Measurements from ENCODE around the gene TGFB2.

The TGFB2 gene

GRCh38 chr1:218365226-218365999 lies 20.3 kb downstream of the TGFB2 start:
- POLR2A ChIA-PET: no interaction called here
- 95% methylated on average over 12 of the region's 15 CpGs for WGBS (ENCODE audit: insufficient coverage)
- no peak for DNase-seq
- Histone ChIP-seq H3K27me3 (replicated peaks in 2 of 5; ENCODE audit: control insufficient read depth in 4 of 5, insufficient read depth in 5 of 5, low read length in 4 of 5) (no peaks in the 10 kb centered on the region), H3K9me3 (ENCODE audit: control extremely low read depth in 1 of 5, control insufficient read depth in 4 of 5, insufficient read depth in 2 of 5, low read depth in 1 of 5, low read length in 4 of 5) (no peaks in the 10 kb centered on the region), H3K4me1 (ENCODE audit: control extremely low read depth in 1 of 4, control insufficient read depth in 4 of 4, insufficient read depth in 4 of 4, low read length in 3 of 4) (no peaks in the 10 kb centered on the region), H3K27ac (ENCODE audit: insufficient read depth in 1 of 2, low read depth in 1 of 2, low read length in 2 of 2, poor library complexity in 1 of 2, severe bottlenecking in 2 of 2) (no peak overlapping the region), H3K36me3 (ENCODE audit: control insufficient read depth in 4 of 4, insufficient read depth in 4 of 4, low read length in 3 of 4) (no peaks in the 10 kb centered on the region), H3K4me3 (ENCODE audit: control insufficient read depth in 1 of 7, extremely low read depth in 1 of 7, insufficient read depth in 4 of 7, low read depth in 2 of 7, low read length in 6 of 7) (no peak overlapping the region)
- CTCF ChIA-PET: no interaction called here

GRCh38 chr1:218366322-218367052 lies 21.4 kb downstream of the TGFB2 start:
- ChIA-PET CTCF (no interaction called here), POLR2A (interaction anchor here (0.5 kb wide), 1 partner anchor 364 kb away, joined by 3 read pairs; no protein-coding TSS in a partner anchor)
- Histone ChIP-seq H3K27me3 (replicated peaks in 2 of 5; ENCODE audit: control insufficient read depth in 4 of 5, insufficient read depth in 5 of 5, low read length in 4 of 5) (no peaks in the 10 kb centered on the region), H3K4me1 (ENCODE audit: control extremely low read depth in 1 of 4, control insufficient read depth in 4 of 4, insufficient read depth in 4 of 4, low read length in 3 of 4) (no peaks in the 10 kb centered on the region), H3K36me3 (ENCODE audit: control insufficient read depth in 4 of 4, insufficient read depth in 4 of 4, low read length in 3 of 4) (no peaks in the 10 kb centered on the region), H3K4me3 (ENCODE audit: control insufficient read depth in 1 of 7, extremely low read depth in 1 of 7, insufficient read depth in 4 of 7, low read depth in 2 of 7, low read length in 6 of 7) (no peak overlapping the region), H3K9me3 (ENCODE audit: control extremely low read depth in 1 of 5, control insufficient read depth in 4 of 5, insufficient read depth in 2 of 5, low read depth in 1 of 5, low read length in 4 of 5) (no peaks in the 10 kb centered on the region), H3K27ac (ENCODE audit: insufficient read depth in 1 of 2, low read depth in 1 of 2, low read length in 2 of 2, poor library complexity in 1 of 2, severe bottlenecking in 2 of 2) (no peak overlapping the region)
- DNase-seq: no peak
- 89% methylated on average over 4 of the region's 5 CpGs for WGBS (ENCODE audit: insufficient coverage)

DNA sequence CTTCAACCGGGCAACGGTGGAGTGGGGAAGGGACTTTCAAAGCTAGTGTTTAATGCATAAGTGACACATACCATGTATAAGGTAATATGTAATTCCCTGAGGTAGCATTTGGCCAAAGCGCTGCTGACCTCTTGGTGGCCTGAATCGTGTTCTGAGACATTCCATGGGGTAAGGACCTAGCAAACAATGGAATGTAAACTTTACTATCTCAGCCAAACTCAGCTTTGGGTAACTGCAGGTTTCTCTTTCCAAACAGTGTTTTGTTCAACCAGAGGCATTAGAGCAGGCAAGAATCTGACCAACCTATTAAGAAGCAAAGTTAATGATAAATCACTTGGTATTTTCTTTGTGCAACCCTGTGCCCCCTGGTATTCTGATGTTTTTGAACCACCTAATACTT lies 22.0 kb downstream of the TGFB2 start:
- POLR2A ChIA-PET: interaction anchor here (0.5 kb wide), 1 partner anchor 363 kb away, joined by 3 read pairs; no protein-coding TSS in a partner anchor
- CTCF ChIA-PET: no interaction called here
- no peaks in the 10 kb centered on the region for H3K4me1 ChIP-seq (ENCODE audit: control extremely low read depth in 1 of 4, control insufficient read depth in 4 of 4, insufficient read depth in 4 of 4, low read length in 3 of 4)
- H3K9me3 ChIP-seq (ENCODE audit: control extremely low read depth in 1 of 5, control insufficient read depth in 4 of 5, insufficient read depth in 2 of 5, low read depth in 1 of 5, low read length in 4 of 5): no peaks in the 10 kb centered on the region
- H3K4me3 ChIP-seq (ENCODE audit: control insufficient read depth in 1 of 7, extremely low read depth in 1 of 7, insufficient read depth in 4 of 7, low read depth in 2 of 7, low read length in 6 of 7): no peak overlapping the region
- H3K36me3 ChIP-seq (ENCODE audit: control insufficient read depth in 4 of 4, insufficient read depth in 4 of 4, low read length in 3 of 4): no peaks in the 10 kb centered on the region
- no peak for DNase-seq
- no peaks in the 10 kb centered on the region for H3K27me3 ChIP-seq (replicated peaks in 2 of 5; ENCODE audit: control insufficient read depth in 4 of 5, insufficient read depth in 5 of 5, low read length in 4 of 5)
- WGBS (ENCODE audit: insufficient coverage): 96% methylated on average over 4 of the region's 4 CpGs
- H3K27ac ChIP-seq (ENCODE audit: insufficient read depth in 1 of 2, low read depth in 1 of 2, low read length in 2 of 2, poor library complexity in 1 of 2, severe bottlenecking in 2 of 2): no peak overlapping the region

- CTCF ChIA-PET: no interaction called here
- H3K4me1 ChIP-seq (ENCODE audit: control extremely low read depth in 1 of 4, control insufficient read depth in 4 of 4, insufficient read depth in 4 of 4, low read length in 3 of 4): no peaks in the 10 kb centered on the region
- no peak overlapping the region for H3K27ac ChIP-seq (ENCODE audit: insufficient read depth in 1 of 2, low read depth in 1 of 2, low read length in 2 of 2, poor library complexity in 1 of 2, severe bottlenecking in 2 of 2)
- POLR2A ChIA-PET: no interaction called here
- no peak overlapping the region for H3K4me3 ChIP-seq (ENCODE audit: control insufficient read depth in 1 of 7, extremely low read depth in 1 of 7, insufficient read depth in 4 of 7, low read depth in 2 of 7, low read length in 6 of 7)
- DNase-seq: no peak
- H3K36me3 ChIP-seq (ENCODE audit: control insufficient read depth in 4 of 4, insufficient read depth in 4 of 4, low read length in 3 of 4): no peaks in the 10 kb centered on the region
- WGBS (ENCODE audit: insufficient coverage): 100% methylated on average over 2 of the region's 7 CpGs
- H3K9me3 ChIP-seq (ENCODE audit: control extremely low read depth in 1 of 5, control insufficient read depth in 4 of 5, insufficient read depth in 2 of 5, low read depth in 1 of 5, low read length in 4 of 5): no peaks in the 10 kb centered on the region
- peaks cover 0 to 3% (median 2%) of the 10 kb centered on the region in 5 experiments for H3K27me3 ChIP-seq (replicated peaks in 2 of 5; ENCODE audit: control insufficient read depth in 4 of 5, insufficient read depth in 5 of 5, low read length in 4 of 5)
Measured at GRCh38 chr1:218368686-218369085, 23.6 kb downstream of the TGFB2 start.

DNA sequence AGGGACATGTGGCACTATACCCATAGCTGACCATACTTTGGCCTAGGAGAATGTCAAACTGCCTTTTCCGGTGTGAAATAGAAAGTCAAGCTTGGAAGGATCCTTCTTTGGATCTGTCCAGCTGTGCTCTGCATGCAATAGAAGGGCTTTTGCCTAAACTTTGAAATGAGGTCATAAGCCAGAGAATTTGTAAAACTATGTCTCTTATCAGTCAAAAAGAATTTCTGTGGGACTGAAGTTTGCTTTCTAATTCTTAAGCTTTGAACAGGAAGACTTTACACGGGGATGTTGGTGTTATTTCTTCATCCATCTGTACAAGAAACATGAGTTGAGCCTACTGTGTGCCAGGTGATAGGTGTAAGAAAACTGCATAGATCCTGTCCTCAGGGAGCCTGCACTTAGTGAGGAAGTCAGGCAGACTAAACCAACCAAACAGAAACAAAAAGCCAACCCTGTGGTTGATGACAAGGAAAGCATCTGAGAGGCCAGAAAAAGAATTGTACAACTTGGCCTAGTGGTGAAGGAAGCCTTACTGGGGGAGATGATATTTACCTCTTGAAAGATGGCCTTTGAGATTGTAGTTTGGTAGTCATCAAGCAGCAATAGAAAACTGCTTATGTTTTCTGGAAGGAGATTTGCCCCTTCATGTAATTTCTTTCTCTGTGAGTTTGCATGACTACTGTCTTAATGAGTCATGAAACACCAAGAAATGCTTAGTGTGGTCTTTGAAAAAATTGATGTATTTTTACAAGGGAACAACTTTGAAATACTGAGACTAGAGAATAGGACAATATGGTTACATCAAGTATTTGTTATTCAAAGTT lies 24.8 kb downstream of the TGFB2 start:
- H3K36me3 ChIP-seq (ENCODE audit: control insufficient read depth in 4 of 4, insufficient read depth in 4 of 4, low read length in 3 of 4): no peaks in the 10 kb centered on the region
- H3K9me3 ChIP-seq (ENCODE audit: control extremely low read depth in 1 of 5, control insufficient read depth in 4 of 5, insufficient read depth in 2 of 5, low read depth in 1 of 5, low read length in 4 of 5): no peaks in the 10 kb centered on the region
- no peak overlapping the region for H3K4me3 ChIP-seq (ENCODE audit: control insufficient read depth in 1 of 7, extremely low read depth in 1 of 7, insufficient read depth in 4 of 7, low read depth in 2 of 7, low read length in 6 of 7)
- WGBS (ENCODE audit: insufficient coverage): 100% methylated on average over 2 of the region's 2 CpGs
- H3K4me1 ChIP-seq (ENCODE audit: control extremely low read depth in 1 of 4, control insufficient read depth in 4 of 4, insufficient read depth in 4 of 4, low read length in 3 of 4): no peaks in the 10 kb centered on the region
- H3K27me3 ChIP-seq (replicated peaks in 2 of 5; ENCODE audit: control insufficient read depth in 4 of 5, insufficient read depth in 5 of 5, low read length in 4 of 5): peaks cover 0 to 8% (median 3%) of the 10 kb centered on the region in 5 experiments
- no peak for DNase-seq
- CTCF ChIA-PET: no interaction called here
- no peak overlapping the region for H3K27ac ChIP-seq (ENCODE audit: insufficient read depth in 1 of 2, low read depth in 1 of 2, low read length in 2 of 2, poor library complexity in 1 of 2, severe bottlenecking in 2 of 2)
- POLR2A ChIA-PET: no interaction called here

- DNase-seq: no peak
- whole genome bisulfite sequencing (ENCODE audit: insufficient coverage): 95% methylated on average over 4 of the region's 8 CpGs
- POLR2A ChIA-PET: no interaction called here
- Histone ChIP-seq H3K9me3 (ENCODE audit: control extremely low read depth in 1 of 5, control insufficient read depth in 4 of 5, insufficient read depth in 2 of 5, low read depth in 1 of 5, low read length in 4 of 5) (no peaks in the 10 kb centered on the region), H3K27ac (ENCODE audit: insufficient read depth in 1 of 2, low read depth in 1 of 2, low read length in 2 of 2, poor library complexity in 1 of 2, severe bottlenecking in 2 of 2) (no peak overlapping the region), H3K27me3 (replicated peaks in 2 of 5; ENCODE audit: control insufficient read depth in 4 of 5, insufficient read depth in 5 of 5, low read length in 4 of 5) (peaks cover 0 to 15% (median 8%) of the 10 kb centered on the region in 5 experiments), H3K36me3 (ENCODE audit: control insufficient read depth in 4 of 4, insufficient read depth in 4 of 4, low read length in 3 of 4) (no peaks in the 10 kb centered on the region), H3K4me3 (ENCODE audit: control insufficient read depth in 1 of 7, extremely low read depth in 1 of 7, insufficient read depth in 4 of 7, low read depth in 2 of 7, low read length in 6 of 7) (no peak overlapping the region), H3K4me1 (ENCODE audit: control extremely low read depth in 1 of 4, control insufficient read depth in 4 of 4, insufficient read depth in 4 of 4, low read length in 3 of 4) (peaks cover 0 to 2% (median 0%) of the 10 kb centered on the region in 4 experiments)
- CTCF ChIA-PET: no interaction called here
Measured at GRCh38 chr1:218371927-218372672, 27.0 kb downstream of the TGFB2 start.

Data from common myeloid progenitor, CD34-positive (primary cell).